VCaP (cell line): ENCODE measurements around the gene HSF5.
A peak's percentile ranks its signal among the peaks of the same experiment; 100 is the strongest.

ENCODE experiments used
- H3K27ac ChIP-seq: fragments of 450-650 bp; 2 replicates; pipeline ENCODE4 v1.5.1; 2017
- CTCF ChIP-seq: fragments of 450-650 bp; conservative IDR thresholded peaks from 2 replicates; pipeline ENCODE4 v1.5.1; 2017; ENCODE audit warnings: mild to moderate bottlenecking, moderate library complexity

Gene HSF5

GRCh38 chr17:58416396-58416795 lies 71.8 kb downstream of the HSF5 start:
- H3K27ac ChIP-seq: peak overlapping the region; percentile 92
- no peak for TF ChIP-seq CTCF

- no peak; the same call in 1 of the 2 replicates for TF ChIP-seq CTCF
- peak overlapping the region; percentile 92 for H3K27ac ChIP-seq
Observed at GRCh38 chr17:58415371-58416055, 72.7 kb downstream of the HSF5 start.

DNA sequence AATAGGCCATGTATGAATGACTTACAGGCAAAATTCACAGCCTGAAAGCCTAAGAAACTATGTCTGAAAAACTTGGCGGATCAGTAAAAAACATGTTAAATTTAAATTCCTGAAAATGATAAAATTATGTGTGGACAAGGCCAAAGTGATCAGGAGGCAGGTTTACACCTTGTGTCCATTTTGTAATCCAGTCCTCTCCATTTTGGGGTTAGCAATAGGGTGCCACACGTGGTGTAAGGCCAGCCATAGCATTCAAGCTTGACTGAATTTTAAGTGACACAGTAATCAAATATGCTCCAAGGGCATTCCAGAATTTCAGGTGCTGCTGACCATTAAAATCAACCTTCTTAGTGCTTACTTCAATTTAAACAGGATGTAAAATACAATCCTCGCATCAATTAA lies 73.6 kb downstream of the HSF5 start:
- no peak for TF ChIP-seq CTCF
- peak overlapping the region; percentile 92 for H3K27ac ChIP-seq

- peak overlapping the region; percentile 92 for H3K27ac ChIP-seq
- no peak for TF ChIP-seq CTCF
Observed at GRCh38 chr17:58413684-58414083, 74.5 kb downstream of the HSF5 start.

- peak overlapping the region; percentile 92 for H3K27ac ChIP-seq
- TF ChIP-seq CTCF: no peak
Observed at GRCh38 chr17:58412961-58413586, 75.1 kb downstream of the HSF5 start.

DNA sequence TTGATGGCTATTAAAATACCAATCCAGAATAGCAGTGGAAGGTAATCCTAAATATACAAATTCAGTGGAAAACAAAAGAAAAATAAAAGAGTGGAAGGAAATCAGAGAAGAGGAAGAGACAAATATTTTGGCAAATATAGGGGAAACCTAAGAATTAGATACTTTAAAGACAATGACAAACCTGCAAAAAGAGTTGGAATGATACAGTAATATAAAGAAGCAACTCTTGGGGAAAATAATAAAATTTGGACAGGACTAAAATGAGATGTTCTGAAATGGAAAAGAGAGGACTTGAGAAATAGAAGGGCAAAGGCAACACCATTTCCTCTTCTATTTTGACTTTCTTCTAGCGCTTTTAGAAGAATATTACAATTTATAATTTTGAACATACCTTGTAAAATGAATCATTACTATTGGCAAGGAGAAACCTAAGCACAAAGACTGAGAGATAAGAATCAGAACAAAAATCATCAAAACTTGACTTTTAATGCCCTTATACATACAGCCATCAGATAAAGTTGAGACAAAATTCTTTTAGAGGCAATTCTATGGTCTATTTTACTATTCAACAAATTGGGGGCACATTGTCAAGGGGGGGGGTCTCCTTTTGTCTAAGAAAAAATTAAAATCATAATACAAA lies 76.0 kb downstream of the HSF5 start:
- peak overlapping the region; percentile 92 for H3K27ac ChIP-seq

More for the DNA sequence above, 76.0 kb downstream of the HSF5 start:
- TF ChIP-seq CTCF: no peak
